ENCODE data around the gene SMIM5.

The SMIM5 gene

DNA sequence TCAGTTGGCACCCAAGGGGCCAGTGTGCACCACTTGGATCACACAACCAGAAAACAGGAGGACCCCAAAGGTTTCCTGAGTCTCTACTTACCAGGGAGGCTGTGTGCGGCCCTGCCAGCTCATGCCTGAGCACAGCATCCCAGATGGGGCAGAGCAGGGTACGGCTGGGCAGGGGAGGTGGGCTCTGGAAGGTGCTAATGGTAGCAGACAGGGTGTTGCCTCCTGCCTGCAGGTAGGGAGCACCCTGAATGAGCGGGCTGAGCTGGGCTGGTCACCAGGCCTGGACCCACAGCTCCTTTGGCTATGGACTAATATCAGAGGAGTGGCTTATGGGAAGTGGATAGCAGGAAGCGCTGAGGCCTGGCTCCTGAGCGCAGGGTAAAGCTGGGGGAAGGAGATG lies 19.1 kb downstream of the SMIM5 start:
- no peak for TF ChIP-seq CTCF (IDR thresholded peaks at IDR 0.05; ENCODE audit: insufficient read depth, low read depth, low read length, missing control alignments)
- DNase-seq (ENCODE audit: low read depth): no peak
- H3K4me3 ChIP-seq (ENCODE audit: low read depth, low read length): no peak overlapping the region

GRCh38 chr17:75652934-75653549 lies 19.8 kb downstream of the SMIM5 start:
- peak; percentile 29 for DNase-seq (ENCODE audit: low read depth)
- no peak overlapping the region for H3K4me3 ChIP-seq (ENCODE audit: low read depth, low read length)
- TF ChIP-seq CTCF (IDR thresholded peaks at IDR 0.05; ENCODE audit: insufficient read depth, low read depth, low read length, missing control alignments): peak; percentile 70

DNA sequence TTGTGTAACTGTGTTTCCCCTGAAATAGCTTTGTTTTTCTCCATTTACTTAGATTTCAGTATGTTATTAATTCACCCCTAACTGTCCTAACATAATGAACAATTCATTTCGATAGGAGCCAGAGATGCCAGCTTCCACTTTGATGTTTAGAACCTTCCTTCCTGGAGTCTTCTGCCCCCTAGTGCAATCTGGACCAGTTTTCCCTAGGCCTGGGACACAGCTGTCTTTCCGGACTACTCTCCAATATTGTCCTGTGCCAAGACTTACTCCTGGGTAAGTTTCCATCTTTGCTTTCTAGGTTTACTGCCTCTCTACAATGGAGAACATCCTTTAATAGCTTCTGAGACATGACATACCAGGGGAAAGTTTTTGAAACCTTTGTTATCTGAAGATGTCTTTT lies 20.9 kb downstream of the SMIM5 start:
- no peak overlapping the region for H3K4me3 ChIP-seq (ENCODE audit: low read depth, low read length)
- no peak for TF ChIP-seq CTCF (IDR thresholded peaks at IDR 0.05; ENCODE audit: insufficient read depth, low read depth, low read length, missing control alignments)
- no peak for DNase-seq (ENCODE audit: low read depth)

GRCh38 chr17:75658237-75658636 lies 25.0 kb downstream of the SMIM5 start:
- no peak for TF ChIP-seq CTCF (IDR thresholded peaks at IDR 0.05; ENCODE audit: insufficient read depth, low read depth, low read length, missing control alignments)

DNA sequence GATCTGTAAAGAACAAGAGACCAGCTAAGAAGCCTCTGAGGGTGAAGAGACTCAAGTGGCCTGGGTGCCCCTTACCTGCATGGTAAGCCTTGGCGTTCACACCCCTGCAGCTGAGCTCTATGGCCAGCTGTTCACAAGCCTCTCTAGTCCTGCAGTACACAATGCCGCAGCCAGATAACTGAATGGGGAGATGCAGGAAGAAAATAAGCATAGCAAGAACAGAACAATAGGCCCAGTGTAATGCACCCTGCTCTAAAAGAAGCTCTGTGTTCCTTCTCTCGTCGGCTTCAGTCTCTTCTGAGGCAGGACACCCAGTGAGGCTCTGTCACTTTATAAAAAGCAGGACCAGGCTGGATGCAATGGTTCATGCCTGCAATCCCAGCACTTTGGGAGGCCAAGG lies 28.3 kb downstream of the SMIM5 start:
- H3K4me3 ChIP-seq (ENCODE audit: low read depth, low read length): no peak overlapping the region
- no peak for DNase-seq (ENCODE audit: low read depth)

More at GRCh38 chr17:75658237-75658636, 25.0 kb downstream of the SMIM5 start:
- no peak for DNase-seq (ENCODE audit: low read depth)
- H3K4me3 ChIP-seq (ENCODE audit: low read depth, low read length): no peak overlapping the region

GRCh38 chr17:75662511-75662910 lies 29.3 kb downstream of the SMIM5 start:
- DNase-seq (ENCODE audit: low read depth): no peak
- TF ChIP-seq CTCF (IDR thresholded peaks at IDR 0.05; ENCODE audit: insufficient read depth, low read depth, low read length, missing control alignments): no peak
- no peak overlapping the region for H3K4me3 ChIP-seq (ENCODE audit: low read depth, low read length)

More for the DNA sequence above, 28.3 kb downstream of the SMIM5 start:
- TF ChIP-seq CTCF (IDR thresholded peaks at IDR 0.05; ENCODE audit: insufficient read depth, low read depth, low read length, missing control alignments): no peak

DNA sequence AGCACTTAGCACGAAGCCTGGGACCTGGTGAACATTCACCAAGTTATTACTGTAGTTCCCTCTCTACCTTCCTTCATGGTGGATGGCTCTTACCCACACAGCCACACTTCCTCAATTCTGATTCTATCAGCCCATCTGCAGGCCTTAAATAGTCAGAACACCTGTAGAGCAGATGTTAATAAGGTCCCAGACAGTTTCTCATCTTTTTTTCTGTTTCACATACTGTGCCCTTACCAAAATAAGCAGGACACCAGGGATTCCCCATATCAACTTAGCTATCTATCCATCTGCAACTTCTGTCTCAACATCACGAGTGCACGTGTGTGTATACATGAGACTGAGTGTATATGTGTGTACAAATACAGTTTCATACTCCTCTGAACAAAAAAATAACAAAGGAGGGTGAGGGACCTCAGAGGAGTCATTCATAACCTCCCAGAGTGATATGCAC lies 30.9 kb downstream of the SMIM5 start:
- DNase-seq (ENCODE audit: low read depth): peak; percentile 90
- no peak overlapping the region for H3K4me3 ChIP-seq (ENCODE audit: low read depth, low read length)
- TF ChIP-seq CTCF (IDR thresholded peaks at IDR 0.05; ENCODE audit: insufficient read depth, low read depth, low read length, missing control alignments): no peak
